HuH-7 (cell line): ENCODE results near the gene SLC17A5.
"Not testable (repeated sequence)": the region's sequence is repeated elsewhere in the genome, so short reads cannot be mapped to it uniquely, and the experiment has no call there.

ENCODE experiments used
- DNase-seq: peaks from one replicate; pipeline ENCODE4 v3.0.0; 2011; ENCODE audit warnings: low spot score

Gene SLC17A5

DNA sequence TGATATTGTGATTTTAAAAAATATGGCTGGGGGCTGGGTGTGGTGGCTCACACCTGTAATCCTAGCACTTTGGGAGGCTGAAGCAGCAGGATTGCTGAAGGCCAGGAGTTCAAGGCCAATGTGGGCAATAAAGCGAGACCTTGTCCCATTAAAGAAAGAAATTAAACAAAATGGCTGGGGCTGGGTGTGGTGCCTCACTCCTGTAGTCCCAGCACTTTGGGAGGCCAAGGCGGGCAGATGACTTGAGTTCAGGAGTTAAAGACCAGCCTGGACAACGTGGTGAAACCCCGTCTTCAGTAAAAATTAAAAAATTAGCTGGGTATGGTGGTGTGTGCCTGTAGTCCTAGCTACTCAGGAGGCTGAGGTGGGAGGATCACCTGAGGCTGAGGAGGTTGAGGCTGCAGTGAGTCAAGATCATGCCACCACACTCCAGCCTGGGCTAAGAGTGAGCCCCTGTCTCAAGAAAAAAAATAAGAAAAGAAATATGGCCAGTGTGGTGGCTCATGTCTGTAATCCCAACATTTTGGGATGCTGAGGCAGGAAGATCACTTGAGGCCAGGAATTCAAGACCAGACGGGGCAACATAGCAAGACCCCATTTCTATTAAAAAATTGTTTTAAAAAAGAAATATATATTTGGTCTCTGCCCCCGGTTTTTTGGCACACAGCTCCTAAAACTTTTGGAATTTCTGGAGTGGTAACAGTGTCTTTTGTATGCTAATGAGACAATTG lies 39.8 kb downstream of the SLC17A5 start:
- no peak for DNase-seq

DNA sequence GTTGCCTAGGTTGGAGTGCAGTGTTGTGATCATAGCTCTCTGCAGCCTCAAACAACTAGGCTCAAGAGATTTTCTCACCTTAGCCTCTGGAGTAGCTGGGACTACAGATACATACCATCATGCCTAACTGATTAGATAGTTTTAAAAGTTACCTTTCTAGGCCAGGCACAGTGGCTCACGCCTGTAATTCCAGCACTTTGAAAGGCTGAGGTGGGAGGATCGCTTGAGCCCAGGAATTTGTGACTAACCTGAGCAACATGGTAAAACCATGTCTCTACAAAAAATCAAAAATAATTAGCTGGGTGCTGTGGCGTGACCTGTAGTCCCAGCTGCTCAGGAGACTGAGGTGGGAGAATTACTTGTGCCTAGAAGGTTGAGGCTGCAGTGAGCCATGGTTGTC lies 41.2 kb downstream of the SLC17A5 start:
- DNase-seq, result no peak

GRCh38 chr6:73610444-73611275 lies 43.1 kb downstream of the SLC17A5 start:
- peak; percentile 42 for DNase-seq

- DNase-seq, result no peak
Measured at GRCh38 chr6:73608761-73609160, 45.0 kb downstream of the SLC17A5 start.

- DNase-seq, result no peak
Measured at GRCh38 chr6:73606428-73606827, 47.4 kb downstream of the SLC17A5 start.

DNA sequence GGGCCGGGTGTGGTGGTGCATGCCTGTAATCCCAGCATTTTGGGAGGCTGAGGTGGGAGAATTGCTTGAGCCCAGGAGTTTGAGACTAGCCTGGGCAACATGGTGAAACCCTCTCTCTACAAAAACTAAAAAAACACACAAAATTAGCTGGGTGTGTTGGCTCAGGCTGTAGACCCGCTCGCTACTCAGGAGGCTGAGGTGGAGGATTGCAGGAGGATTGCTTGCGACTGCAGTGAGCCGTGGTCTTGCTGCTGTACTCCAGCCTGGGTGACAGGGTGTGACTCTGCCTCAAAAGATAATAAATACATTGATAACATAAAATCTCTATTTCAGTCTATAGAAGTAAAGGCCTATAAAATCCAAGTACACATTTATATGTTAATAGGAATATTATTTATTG lies 49.3 kb downstream of the SLC17A5 start:
- DNase-seq, result no peak

DNA sequence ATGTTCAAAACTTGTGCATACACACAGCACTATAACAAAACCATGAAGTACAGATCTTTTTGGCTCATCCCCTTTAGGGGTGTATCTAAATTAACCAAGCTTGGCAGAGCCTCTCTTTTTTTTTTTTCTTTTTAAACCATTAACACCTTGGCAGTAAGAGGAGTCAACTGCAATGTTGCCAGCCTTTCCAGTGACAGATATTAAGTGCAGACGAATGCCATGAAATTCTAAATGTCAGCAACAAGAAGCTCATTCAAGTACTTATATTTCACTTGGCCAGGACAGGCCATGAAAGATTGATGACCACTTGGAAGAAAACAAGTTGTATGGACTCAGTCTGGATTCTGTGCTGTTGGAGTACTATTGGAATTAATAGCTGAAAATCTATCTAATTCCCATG lies 49.8 kb downstream of the SLC17A5 start:
- no peak for DNase-seq

GRCh38 chr6:73586416-73586974 lies 67.3 kb downstream of the SLC17A5 start:
- no peak for DNase-seq

DNA sequence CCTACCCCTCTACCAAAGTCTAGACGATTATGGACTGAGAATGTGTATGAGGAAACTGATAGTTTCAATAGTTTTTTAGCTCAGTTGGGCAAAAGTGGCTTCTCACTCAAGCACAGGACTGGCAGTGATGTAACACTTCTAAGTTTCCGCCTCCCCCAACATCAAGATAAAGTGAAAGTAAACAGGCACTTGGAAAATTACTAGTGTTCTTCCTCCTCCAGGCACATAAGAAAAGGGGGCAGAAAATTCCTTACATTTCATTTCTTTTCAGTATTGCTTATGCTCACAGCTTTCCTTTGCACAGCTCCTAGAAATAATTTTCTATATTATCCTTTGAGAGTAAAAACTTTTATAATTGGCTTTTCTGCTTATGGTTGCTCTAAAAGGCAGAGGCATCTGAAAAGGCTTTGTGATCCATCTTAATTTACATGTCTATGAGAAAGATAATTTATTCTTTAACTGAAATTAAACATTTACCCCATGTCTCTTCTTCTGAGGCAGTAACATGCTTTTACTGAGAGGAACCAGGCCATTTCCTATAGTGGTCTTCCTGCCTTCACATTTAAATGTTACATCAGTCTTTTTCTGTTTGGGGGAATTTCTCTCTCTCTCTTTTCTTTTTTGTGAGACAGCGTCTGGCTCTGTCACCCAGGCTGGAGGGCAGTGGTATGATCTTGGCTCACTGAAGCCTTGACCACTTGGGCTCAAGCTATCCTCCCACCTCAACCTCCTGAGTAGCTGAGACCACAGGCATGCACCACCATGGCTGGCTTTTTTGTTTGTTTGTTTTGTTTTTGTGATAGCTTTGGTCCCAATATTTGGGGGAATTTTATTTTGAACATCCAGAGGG lies 68.0 kb downstream of the SLC17A5 start:
- DNase-seq, result peak; percentile 65

GRCh38 chr6:73581293-73581692 lies 72.5 kb downstream of the SLC17A5 start:
- no peak for DNase-seq

- peak; percentile 84 for DNase-seq
Measured at GRCh38 chr6:73580247-73581149, 73.3 kb downstream of the SLC17A5 start.

GRCh38 chr6:73579851-73580246 lies 73.9 kb downstream of the SLC17A5 start:
- peak; percentile 58 for DNase-seq

DNA sequence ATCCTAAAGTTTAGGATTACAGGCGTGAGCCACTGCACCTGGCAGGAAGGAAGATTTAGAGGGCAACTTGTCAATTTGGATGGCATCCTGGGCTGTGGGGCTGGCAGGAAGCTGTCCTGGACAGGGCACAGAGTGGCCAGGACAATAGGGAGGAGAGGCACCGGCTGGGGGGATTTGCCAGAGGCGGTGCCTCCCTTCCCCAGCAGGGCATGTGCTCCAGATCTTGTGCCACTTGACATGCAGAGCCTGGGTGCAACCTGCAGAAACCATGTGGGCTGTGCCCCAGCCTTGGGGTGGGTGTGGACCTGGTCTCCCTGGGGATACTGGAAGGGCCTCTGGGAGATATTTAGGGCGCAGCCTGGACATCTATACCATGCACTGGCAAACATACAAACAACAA lies 74.4 kb downstream of the SLC17A5 start:
- DNase-seq, result no peak

- DNase-seq, result no peak
Measured at GRCh38 chr6:73577676-73578075, 76.1 kb downstream of the SLC17A5 start.

GRCh38 chr6:73572531-73572930 lies 81.3 kb downstream of the SLC17A5 start:
- not testable (repeated sequence) for DNase-seq

GRCh38 chr6:73571218-73572181 lies 82.3 kb downstream of the SLC17A5 start:
- not testable (repeated sequence) for DNase-seq

DNA sequence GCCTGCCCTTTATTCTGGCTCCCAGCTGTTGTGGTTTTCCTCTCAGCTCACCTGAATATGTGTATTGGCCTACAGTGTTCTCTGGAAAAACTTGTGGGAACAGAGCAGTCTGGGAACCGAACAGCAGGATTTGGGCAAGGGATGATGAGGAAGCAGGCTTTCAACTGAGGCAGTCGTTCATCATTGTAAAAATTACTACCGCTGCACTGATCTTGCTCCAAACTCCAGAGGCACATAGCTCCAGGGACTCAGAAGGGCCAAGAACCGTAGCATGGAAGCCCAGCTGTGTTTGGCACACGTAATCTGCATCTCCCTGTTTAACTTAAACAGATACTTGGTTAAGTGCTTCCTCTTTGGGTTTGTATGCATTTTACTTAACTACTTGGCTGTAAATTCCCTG lies 84.7 kb downstream of the SLC17A5 start:
- no peak for DNase-seq

GRCh38 chr6:73566954-73567591 lies 86.7 kb downstream of the SLC17A5 start:
- DNase-seq, result peak; percentile 90

GRCh38 chr6:73566486-73566871 lies 87.3 kb downstream of the SLC17A5 start:
- DNase-seq, result not testable (repeated sequence)
